Hepatocyte (in vitro differentiated cells): ENCODE results near the gene GRB14.

Experiments used
- CTCF ChIP-seq: fragments of 200-600 bp; sonication (generic); IDR thresholded peaks from 2 replicates; pipeline ENCODE4 v1.5.1; 2016; ENCODE audit warnings: antibody characterized with exemption, mild to moderate bottlenecking; ENCODE audit not compliant: poor library complexity
- EZH2 ChIP-seq: fragments of 200-600 bp; sonication (generic); IDR thresholded peaks from 2 replicates; pipeline ENCODE4 v1.6.1; 2016; ENCODE audit warnings: antibody characterized with exemption, mild to moderate bottlenecking, borderline replicate concordance
- EZH2phosphoT487 ChIP-seq: fragments of 200-600 bp; sonication (generic); IDR thresholded peaks from one replicate; pipeline ENCODE4 v1.6.1; 2018; ENCODE audit warnings: antibody characterized with exemption, mild to moderate bottlenecking, low read depth, moderate library complexity; ENCODE audit not compliant: unreplicated experiment, severe bottlenecking

GRCh38 chr2:164622338-164623106 is 1.2 kb upstream of the GRB14 start:
- no peak for TF ChIP-seq CTCF
- TF ChIP-seq EZH2 = no peak
- TF ChIP-seq EZH2phosphoT487 = no peak
